HG02943 (cell line): ENCODE measurements around the gene SRMS.

Experiments
- ATAC-seq: cut with Tn5 transposase; IDR thresholded peaks from one replicate; pipeline ENCODE4 v1.9.1; 2021; ENCODE audit warnings: mild to moderate bottlenecking, low read depth, moderate library complexity; ENCODE audit not compliant: unreplicated experiment

The SRMS gene

GRCh38 chr20:63495167-63495720 is 52.3 kb downstream of the SRMS start:
- ATAC-seq, result no peak

- ATAC-seq, result no peak
These were observed 53.0 kb downstream of the SRMS start for GRCh38 chr20:63494420-63495166.

DNA sequence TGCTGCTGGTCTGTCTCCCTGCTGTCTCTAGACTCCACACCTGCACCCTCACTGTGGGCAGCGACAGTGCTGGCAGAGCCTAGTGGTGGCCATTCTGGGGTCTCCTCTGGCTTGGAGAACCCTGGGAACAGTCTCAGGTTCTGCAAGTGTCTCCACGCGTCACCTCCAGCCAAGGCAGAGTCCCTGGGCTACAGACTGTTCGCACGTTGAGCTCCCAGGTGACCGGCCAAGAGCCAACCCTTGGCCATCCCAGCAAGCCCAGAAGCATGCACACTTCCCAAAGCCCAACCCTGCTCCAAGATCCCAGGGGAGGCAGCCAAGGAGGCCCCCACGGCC is 53.5 kb downstream of the SRMS start:
- ATAC-seq, result no peak

DNA sequence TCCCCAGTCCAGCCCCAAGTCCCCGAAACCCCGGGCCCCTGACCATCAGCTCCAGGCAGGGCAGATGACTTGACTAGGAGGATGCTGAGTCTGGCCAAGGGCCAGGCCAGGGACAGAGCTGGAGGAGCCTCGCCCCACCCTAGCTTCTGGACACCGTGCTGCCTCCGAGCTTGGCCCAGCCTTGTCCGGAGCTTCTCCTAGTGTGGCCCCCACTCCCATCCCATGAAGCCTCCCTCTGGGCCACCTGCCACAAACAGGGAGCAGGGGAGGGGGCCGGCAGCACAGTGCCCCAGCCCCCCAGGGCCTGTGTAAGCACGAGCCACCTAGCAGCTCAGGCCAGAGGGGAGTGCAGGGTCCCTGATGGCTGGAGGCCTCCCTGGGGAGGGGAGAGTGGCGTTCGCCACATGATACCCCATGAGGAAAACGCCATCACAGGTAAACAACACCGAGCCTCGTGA is 54.0 kb downstream of the SRMS start:
- no peak for ATAC-seq

- no peak for ATAC-seq
These were observed 54.6 kb downstream of the SRMS start for GRCh38 chr20:63492982-63493381.

DNA sequence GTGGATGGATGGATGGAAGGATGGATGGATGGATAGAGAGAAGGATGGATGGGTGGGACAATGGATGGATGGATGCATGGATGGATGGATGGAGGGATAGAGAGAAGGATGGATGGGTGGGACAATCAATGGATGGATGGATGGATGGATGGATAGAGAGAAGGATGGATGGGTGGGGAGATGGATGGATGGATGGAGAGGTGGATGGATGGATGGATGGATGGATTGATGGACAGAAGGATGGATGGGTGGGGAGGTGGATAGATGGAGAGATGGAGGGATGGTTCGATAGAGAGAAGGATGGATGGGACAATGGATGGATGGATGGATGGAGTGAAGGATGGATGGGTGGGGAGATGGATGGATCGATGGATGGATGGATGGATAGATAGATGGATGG is 55.0 kb downstream of the SRMS start:
- no peak for ATAC-seq

DNA sequence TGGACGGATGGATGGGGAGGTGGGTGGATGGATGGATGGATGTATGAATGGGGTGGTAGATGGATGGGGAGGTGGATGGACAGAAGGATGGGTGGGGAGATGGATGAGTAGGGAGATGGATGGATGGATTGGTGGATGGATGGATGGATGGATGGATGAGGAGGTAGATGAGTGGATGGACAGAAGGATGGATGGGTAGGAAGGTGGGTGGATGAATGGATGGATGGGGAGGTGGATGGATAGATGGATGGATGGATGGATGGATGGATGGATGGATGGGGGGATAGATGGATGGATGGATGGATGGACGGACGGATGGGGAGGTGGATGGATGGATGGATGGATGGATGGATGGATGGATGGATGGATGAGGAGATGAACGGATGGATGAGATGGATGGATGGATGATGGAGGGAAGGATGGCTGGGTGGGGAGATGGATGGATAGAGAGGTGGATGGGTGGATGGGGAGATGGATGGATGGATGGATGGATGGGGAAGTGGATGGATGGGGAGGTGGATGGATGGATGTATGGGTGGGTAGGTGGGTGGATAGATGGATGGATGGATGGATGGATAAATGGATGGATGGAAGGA is 55.8 kb downstream of the SRMS start:
- no peak for ATAC-seq

GRCh38 chr20:63491078-63491477 is 56.5 kb downstream of the SRMS start:
- ATAC-seq, result no peak
